Cardiac muscle cell (in vitro differentiated cells and primary cell): ENCODE results near the gene NAA16. TPM values are rescaled to one million over a fixed set of nuclear protein-coding genes. Genes with fewer than 3 reads are reported as not detected.

Experiments used
- DNase-seq, 2 donors: peaks; one replicate each; pipeline versions ENCODE4 v3.0.0 to v3.0.0-alpha.2; 2010 to 2017; ENCODE audit warnings: low read depth in 1 of 2, low spot score in 1 of 2
- H3K27ac ChIP-seq: fragments of 200-600 bp; sonication (generic); 2 replicates; pipeline ENCODE4 v1.5.1; 2016
- H3K27me3 ChIP-seq: fragments of 200-600 bp; sonication (generic); 2 replicates; pipeline ENCODE4 v1.6.0; 2016; ENCODE audit warnings: control low read depth
- H3K36me3 ChIP-seq: fragments of 200-600 bp; sonication (generic); 2 replicates; pipeline ENCODE4 v1.5.1; 2016; ENCODE audit warnings: control low read depth
- H3K4me1 ChIP-seq: fragments of 200-600 bp; sonication (generic); 2 replicates; pipeline ENCODE4 v1.8.1; 2017; ENCODE audit warnings: low read depth, mild to moderate bottlenecking, mixed run types
- H3K4me3 ChIP-seq: fragments of 200-600 bp; sonication (generic); 2 replicates; pipeline ENCODE4 v1.5.1; 2016; ENCODE audit warnings: mild to moderate bottlenecking
- H3K9me3 ChIP-seq: fragments of 200-600 bp; sonication (generic); 2 replicates; pipeline ENCODE4 v1.5.1; 2017; ENCODE audit warnings: low read depth, mild to moderate bottlenecking, control low read depth
- CTCF ChIP-seq: IDR thresholded peaks from 2 replicates; pipeline ENCODE4 v1.5.1; 2012; ENCODE audit warnings: low read depth, mild to moderate bottlenecking, low read length
- polyA plus RNA-seq: library from polyadenylated mRNA; unstranded; fragments of >200 nt; fragmentation: Nextera tagmentation; extraction: Ambion mirVana; gene quantifications from 2 replicates; pipeline ENCODE4 v1.2.1, GENCODE V29; 2016
- total RNA-seq: library from RNA; depleted of rRNA; stranded (reverse); fragments of >200 nt; gene quantifications from 2 replicates; pipeline ENCODE4 v1.2.3, GENCODE V29; 2016

Gene NAA16
- total and polyA plus RNA-seq, 2 experiments from 2014 or later = 15.5 to 19.8 TPM

- H3K4me3 ChIP-seq = no peak overlapping the region
- no peaks in the 10 kb centered on the region for H3K27me3 ChIP-seq
- H3K9me3 ChIP-seq = no peaks in the 10 kb centered on the region
- H3K36me3 ChIP-seq = no peaks in the 10 kb centered on the region
- H3K27ac ChIP-seq = no peak overlapping the region
- DNase-seq = no peak
- no peaks in the 10 kb centered on the region for H3K4me1 ChIP-seq
- no peak for TF ChIP-seq CTCF
These were observed 24.7 kb upstream of the NAA16 start for GRCh38 chr13:41286370-41286769.

GRCh38 chr13:41289463-41289881, 21.6 kb upstream of the NAA16 start:
- Histone ChIP-seq H3K4me1 (no peaks in the 10 kb centered on the region), H3K27me3 (no peaks in the 10 kb centered on the region), H3K4me3 (no peak overlapping the region), H3K27ac (no peak overlapping the region), H3K36me3 (no peaks in the 10 kb centered on the region), H3K9me3 (no peaks in the 10 kb centered on the region)
- no peak for TF ChIP-seq CTCF
- no peak for DNase-seq

GRCh38 chr13:41291246-41291645, 19.8 kb upstream of the NAA16 start:
- TF ChIP-seq CTCF = no peak
- Histone ChIP-seq H3K27ac (no peak overlapping the region), H3K27me3 (no peaks in the 10 kb centered on the region), H3K4me1 (no peaks in the 10 kb centered on the region), H3K4me3 (no peak overlapping the region), H3K9me3 (no peaks in the 10 kb centered on the region), H3K36me3 (no peaks in the 10 kb centered on the region)
- DNase-seq = no peak

- no peak overlapping the region for H3K27ac ChIP-seq
- H3K4me3 ChIP-seq = no peak overlapping the region
- TF ChIP-seq CTCF = no peak
- H3K36me3 ChIP-seq = no peaks in the 10 kb centered on the region
- no peaks in the 10 kb centered on the region for H3K27me3 ChIP-seq
- no peaks in the 10 kb centered on the region for H3K4me1 ChIP-seq
- no peak for DNase-seq
- no peaks in the 10 kb centered on the region for H3K9me3 ChIP-seq
These were observed 17.8 kb upstream of the NAA16 start for GRCh38 chr13:41293272-41293671.

- TF ChIP-seq CTCF = no peak
- no peak for DNase-seq
- Histone ChIP-seq H3K4me3 (no peak overlapping the region), H3K27me3 (no peaks in the 10 kb centered on the region), H3K27ac (no peak overlapping the region), H3K4me1 (no peaks in the 10 kb centered on the region), H3K36me3 (no peaks in the 10 kb centered on the region), H3K9me3 (no peaks in the 10 kb centered on the region)
These were observed 16.2 kb upstream of the NAA16 start for GRCh38 chr13:41294914-41295313.

GRCh38 chr13:41295973-41296372, 15.1 kb upstream of the NAA16 start:
- no peaks in the 10 kb centered on the region for H3K9me3 ChIP-seq
- no peaks in the 10 kb centered on the region for H3K4me1 ChIP-seq
- no peak overlapping the region for H3K4me3 ChIP-seq
- no peak overlapping the region for H3K27ac ChIP-seq
- no peaks in the 10 kb centered on the region for H3K27me3 ChIP-seq
- no peak for DNase-seq
- TF ChIP-seq CTCF = no peak
- H3K36me3 ChIP-seq = no peaks in the 10 kb centered on the region
